Dedifferentiated amniotic fluid mesenchymal stem cell (primary cell): ENCODE data around the gene TNIP1.

Experiments
- DNase-seq: peaks from one replicate; pipeline ENCODE4 v3.0.0-alpha.2; 2016; ENCODE audit errors: extremely low spot score

TNIP1 gene

GRCh38 chr5:151105561-151105960, 24.7 kb upstream of the TNIP1 start:
- no peak for DNase-seq

- no peak for DNase-seq
Observed at GRCh38 chr5:151104795-151105194, 24.0 kb upstream of the TNIP1 start.

GRCh38 chr5:151101746-151102145, 20.9 kb upstream of the TNIP1 start:
- DNase-seq: no peak

GRCh38 chr5:151101151-151101550, 20.3 kb upstream of the TNIP1 start:
- DNase-seq: no peak

GRCh38 chr5:151100681-151101080, 19.8 kb upstream of the TNIP1 start:
- no peak for DNase-seq

- DNase-seq: no peak
Observed at GRCh38 chr5:151098768-151099121, 17.9 kb upstream of the TNIP1 start.

- DNase-seq: no peak
Observed at GRCh38 chr5:151097820-151098767, 17.3 kb upstream of the TNIP1 start.

GRCh38 chr5:151097061-151097460, 16.2 kb upstream of the TNIP1 start:
- DNase-seq: no peak

GRCh38 chr5:151096001-151096373, 15.2 kb upstream of the TNIP1 start:
- DNase-seq: no peak

GRCh38 chr5:151095341-151096000, 14.6 kb upstream of the TNIP1 start:
- no peak for DNase-seq

GRCh38 chr5:151094852-151095245, 14.0 kb upstream of the TNIP1 start:
- no peak for DNase-seq

GRCh38 chr5:151094030-151094851, 13.4 kb upstream of the TNIP1 start:
- DNase-seq: no peak

- peak; percentile 98 for DNase-seq
Observed at GRCh38 chr5:151093476-151093889, 12.6 kb upstream of the TNIP1 start.

- peak; percentile 35 for DNase-seq
Observed at GRCh38 chr5:151092762-151093161, 11.9 kb upstream of the TNIP1 start.

- no peak for DNase-seq
Observed at GRCh38 chr5:151089726-151090125, 8.9 kb upstream of the TNIP1 start.

- no peak for DNase-seq
Observed at GRCh38 chr5:151088986-151089385, 8.2 kb upstream of the TNIP1 start.

- no peak for DNase-seq
Observed at GRCh38 chr5:151087486-151087885, 6.7 kb upstream of the TNIP1 start.

- no peak for DNase-seq
Observed at GRCh38 chr5:151086905-151087360, 6.1 kb upstream of the TNIP1 start.

GRCh38 chr5:151086192-151086869, 5.5 kb upstream of the TNIP1 start:
- no peak for DNase-seq

- no peak for DNase-seq
Observed at GRCh38 chr5:151085517-151086041, 4.7 kb upstream of the TNIP1 start.

GRCh38 chr5:151084363-151084762, 3.5 kb upstream of the TNIP1 start:
- DNase-seq: no peak
